Hindlimb muscle (tissue), 1 donor: ENCODE data around the gene COMMD9. TPM values are rescaled to one million over a fixed set of nuclear protein-coding genes. Genes with fewer than 3 reads are reported as not detected.

Source experiments
- DNase-seq: peaks from one replicate; pipeline ENCODE4 v3.0.0-alpha.2; 2013
- polyA plus RNA-seq: library from polyadenylated mRNA; unstranded; fragments of 120-200 nt; gene quantifications from one replicate; pipeline ENCODE4 v1.2.1, GENCODE V29; 2013; ENCODE audit not compliant: insufficient read length

The COMMD9 gene
- polyA plus RNA-seq, 1 donor, result 64.3 TPM

- peak; percentile 26 for DNase-seq
These were observed 36.0 kb downstream of the COMMD9 start for GRCh38 chr11:36253238-36253637.

- DNase-seq, result no peak
These were observed 37.4 kb downstream of the COMMD9 start for GRCh38 chr11:36251823-36252222.

GRCh38 chr11:36249246-36249645 is 40.0 kb downstream of the COMMD9 start:
- no peak for DNase-seq

- no peak for DNase-seq
These were observed 40.8 kb downstream of the COMMD9 start for GRCh38 chr11:36248436-36248835.

GRCh38 chr11:36247493-36247892 is 41.7 kb downstream of the COMMD9 start:
- no peak for DNase-seq

- no peak for DNase-seq
These were observed 45.6 kb downstream of the COMMD9 start for GRCh38 chr11:36243641-36244040.

GRCh38 chr11:36241497-36241896 is 47.7 kb downstream of the COMMD9 start:
- no peak for DNase-seq

GRCh38 chr11:36240801-36241200 is 48.4 kb downstream of the COMMD9 start:
- DNase-seq, result no peak

GRCh38 chr11:36240173-36240572 is 49.1 kb downstream of the COMMD9 start:
- DNase-seq, result no peak

GRCh38 chr11:36239636-36240035 is 49.6 kb downstream of the COMMD9 start:
- DNase-seq, result no peak

GRCh38 chr11:36238881-36239280 is 50.3 kb downstream of the COMMD9 start:
- DNase-seq, result no peak

- DNase-seq, result no peak
These were observed 51.1 kb downstream of the COMMD9 start for GRCh38 chr11:36238036-36238631.

GRCh38 chr11:36237391-36237790 is 51.8 kb downstream of the COMMD9 start:
- DNase-seq, result no peak

GRCh38 chr11:36235750-36236149 is 53.5 kb downstream of the COMMD9 start:
- DNase-seq, result no peak

GRCh38 chr11:36234825-36235224 is 54.4 kb downstream of the COMMD9 start:
- no peak for DNase-seq

GRCh38 chr11:36233204-36233603 is 56.0 kb downstream of the COMMD9 start:
- DNase-seq, result no peak

- no peak for DNase-seq
These were observed 58.2 kb downstream of the COMMD9 start for GRCh38 chr11:36230779-36231699.

- DNase-seq, result no peak
These were observed 60.0 kb downstream of the COMMD9 start for GRCh38 chr11:36229091-36229705.

GRCh38 chr11:36228689-36229088 is 60.5 kb downstream of the COMMD9 start:
- no peak for DNase-seq

GRCh38 chr11:36227044-36227443 is 62.2 kb downstream of the COMMD9 start:
- no peak for DNase-seq

- no peak for DNase-seq
These were observed 64.9 kb downstream of the COMMD9 start for GRCh38 chr11:36224209-36224882.

- peak; percentile 9 for DNase-seq
These were observed 66.2 kb downstream of the COMMD9 start for GRCh38 chr11:36222831-36223635.
